NK-92 treated with Interleukin-12 subunit alpha and Interleukin-12 subunit beta, amount 100 ng/mL, for 24 hours (cell line): ENCODE measurements around the gene MPPED2.
"Not testable (repeated sequence)": the region's sequence is repeated elsewhere in the genome, so short reads cannot be mapped to it uniquely, and the experiment has no call there.

Source experiments
- DNase-seq: peaks from one replicate; lab custom pipeline; 2025; lab: John Stamatoyannopoulos, UW

Gene MPPED2

GRCh38 chr11:30578406-30578805 lies 7.7 kb downstream of the MPPED2 start:
- DNase-seq: no peak

GRCh38 chr11:30573951-30574350 lies 12.2 kb downstream of the MPPED2 start:
- no peak for DNase-seq

- DNase-seq: no peak
Measured at GRCh38 chr11:30568931-30569330, 17.2 kb downstream of the MPPED2 start.

DNA sequence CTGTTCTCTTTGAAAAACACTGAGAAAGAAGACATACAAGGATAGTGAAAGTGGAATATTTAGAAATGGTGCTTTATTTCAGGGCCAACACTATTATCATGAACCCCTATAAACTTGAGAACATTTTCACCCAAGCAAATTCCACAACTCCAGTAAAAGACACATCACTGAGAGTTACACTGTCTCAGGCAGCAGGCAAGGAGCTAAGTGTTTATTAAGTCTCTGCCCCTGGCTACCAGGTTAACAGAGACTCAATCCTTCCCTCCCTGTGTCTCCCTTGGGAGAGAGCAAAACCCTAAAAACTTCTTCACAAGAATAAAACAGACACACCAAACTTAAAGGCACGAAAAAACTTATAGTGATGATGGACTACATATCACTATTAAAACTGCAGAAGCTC lies 18.5 kb downstream of the MPPED2 start:
- no peak for DNase-seq

GRCh38 chr11:30567120-30567519 lies 19.0 kb downstream of the MPPED2 start:
- no peak for DNase-seq

- DNase-seq: no peak
Measured at GRCh38 chr11:30566482-30566881, 19.7 kb downstream of the MPPED2 start.

GRCh38 chr11:30565027-30565426 lies 21.1 kb downstream of the MPPED2 start:
- no peak for DNase-seq

GRCh38 chr11:30561691-30562415 lies 24.3 kb downstream of the MPPED2 start:
- no peak for DNase-seq

- DNase-seq: no peak
Measured at GRCh38 chr11:30560206-30561106, 25.7 kb downstream of the MPPED2 start.

DNA sequence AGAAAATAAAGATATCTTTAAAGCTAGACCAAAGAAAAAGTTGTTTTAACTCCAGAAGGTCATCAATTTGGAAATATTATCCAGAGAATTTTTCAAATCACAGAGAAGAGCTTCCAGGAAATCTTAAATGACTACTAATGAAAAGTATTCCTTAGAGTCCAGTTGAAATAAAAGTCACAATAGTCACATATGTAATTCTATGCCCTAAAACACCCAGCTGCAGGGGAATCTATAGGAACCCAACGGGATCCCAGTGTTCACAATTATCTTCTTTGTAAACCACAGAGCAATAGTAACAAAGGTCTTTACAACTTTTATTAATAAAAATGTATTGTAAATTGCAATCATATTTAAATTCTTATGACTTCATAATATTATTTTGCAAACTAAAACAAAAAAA lies 27.1 kb downstream of the MPPED2 start:
- DNase-seq: no peak

GRCh38 chr11:30554587-30554986 lies 31.6 kb downstream of the MPPED2 start:
- DNase-seq: not testable (repeated sequence)

DNA sequence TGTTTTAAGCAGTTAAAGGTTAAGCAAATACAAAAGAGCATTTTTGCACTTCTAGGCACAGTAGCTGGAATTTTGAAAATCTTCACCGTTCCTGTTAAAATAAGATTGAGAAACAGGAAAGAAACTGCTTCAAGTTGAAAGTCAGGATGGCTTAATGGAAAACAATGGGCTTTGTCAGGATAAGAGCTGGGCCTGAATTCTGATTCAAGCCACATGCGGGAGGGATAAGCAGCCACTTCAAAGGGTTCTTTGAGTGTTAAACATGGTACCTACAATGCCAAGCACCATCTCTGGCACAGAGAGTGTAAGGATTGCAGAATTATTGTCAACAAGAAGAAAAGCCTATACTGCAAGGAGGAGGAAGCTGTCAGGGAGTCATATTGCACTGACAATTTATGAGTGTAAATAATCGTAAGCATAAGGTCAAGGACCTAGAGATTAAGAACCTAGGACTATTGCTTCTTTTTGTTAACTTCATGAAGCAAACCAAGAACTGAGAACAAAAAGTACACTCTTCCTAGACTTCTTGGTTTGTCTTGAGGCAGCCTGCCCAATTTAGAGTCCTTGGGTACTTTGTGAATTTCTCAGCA lies 32.5 kb downstream of the MPPED2 start:
- no peak for DNase-seq

- DNase-seq: no peak
Measured at GRCh38 chr11:30552839-30553238, 33.3 kb downstream of the MPPED2 start.

DNA sequence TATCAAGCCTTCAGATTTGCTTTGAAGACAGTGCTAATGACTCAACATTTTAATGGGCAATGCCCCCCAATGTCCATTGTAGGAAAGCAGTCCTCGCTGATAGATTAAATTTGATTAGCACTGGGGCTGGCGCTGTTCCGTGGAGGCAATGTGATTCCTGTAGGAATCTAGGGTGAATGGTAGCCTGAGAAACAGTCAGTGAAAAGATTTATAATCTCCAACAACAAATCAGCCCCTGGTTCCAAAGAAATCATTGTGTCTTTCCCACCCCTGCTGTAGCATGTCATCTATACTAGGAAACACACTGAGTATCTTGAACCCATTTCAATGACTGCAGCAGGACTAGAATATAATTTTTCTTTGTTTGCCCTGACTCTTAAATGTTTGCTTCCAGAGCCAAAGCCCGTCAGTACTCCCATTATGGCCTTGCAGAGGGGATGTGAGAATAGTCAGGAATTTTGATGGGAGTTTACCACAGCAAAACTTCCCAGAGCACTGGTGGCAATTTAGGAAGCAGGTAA lies 36.1 kb downstream of the MPPED2 start:
- DNase-seq: no peak

DNA sequence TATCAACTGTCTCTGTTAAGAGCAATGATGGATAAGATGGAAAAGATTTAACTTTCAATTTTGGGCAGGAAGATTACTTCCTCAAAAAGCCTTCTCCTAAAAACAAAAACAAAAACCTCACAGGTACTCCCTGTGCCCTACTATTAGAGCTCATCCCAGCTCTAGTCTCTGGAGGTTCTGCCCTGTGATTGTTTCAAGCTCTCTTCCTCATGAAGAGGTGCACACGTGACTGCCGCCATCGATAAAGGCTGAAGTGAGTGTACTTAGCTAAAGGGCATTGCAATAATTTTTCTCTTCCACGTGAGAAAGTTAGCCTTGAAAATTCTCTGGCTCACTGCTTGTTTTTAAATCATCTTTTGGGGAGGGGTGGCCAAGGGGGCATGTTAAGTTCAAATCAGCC lies 36.6 kb downstream of the MPPED2 start:
- no peak for DNase-seq

DNA sequence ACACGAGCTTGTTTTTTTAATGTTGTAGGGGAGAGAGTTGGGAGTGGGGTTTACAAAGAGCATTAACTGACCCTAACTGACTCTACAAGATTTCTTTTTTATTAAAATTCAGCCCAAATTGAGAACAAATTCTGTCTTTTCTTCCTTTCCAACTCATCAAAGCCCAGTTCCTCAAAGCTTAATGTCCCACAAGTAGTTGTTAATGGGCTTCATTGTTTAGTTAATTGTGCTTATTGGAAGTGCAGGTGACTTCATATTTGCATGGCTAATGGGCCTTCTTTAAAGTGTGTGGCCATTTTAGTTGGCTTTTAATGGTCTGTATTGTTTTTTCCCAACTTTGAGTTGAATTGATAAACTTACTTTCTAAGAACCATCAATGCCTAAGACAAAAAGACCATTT lies 39.8 kb downstream of the MPPED2 start:
- no peak for DNase-seq

GRCh38 chr11:30545507-30545906 lies 40.6 kb downstream of the MPPED2 start:
- no peak for DNase-seq

DNA sequence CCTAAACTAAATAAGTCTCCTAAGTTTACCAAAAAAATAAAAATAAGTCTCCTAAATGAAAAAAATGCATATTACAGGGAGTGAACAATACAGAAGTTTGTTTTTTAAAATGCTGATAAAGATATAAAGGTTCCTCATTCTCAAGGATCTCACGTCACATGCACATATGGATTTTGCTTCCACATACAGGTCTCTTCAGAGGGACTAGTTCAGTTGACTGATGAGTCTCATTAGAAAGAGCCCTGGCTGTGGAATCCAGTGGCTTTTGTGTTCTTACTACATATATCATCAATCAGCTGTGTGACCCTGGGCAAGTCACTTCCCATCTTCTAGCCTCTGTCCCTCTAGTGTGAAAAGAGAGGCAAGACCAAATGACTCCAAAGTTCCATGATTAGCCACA lies 43.1 kb downstream of the MPPED2 start:
- DNase-seq: no peak

DNA sequence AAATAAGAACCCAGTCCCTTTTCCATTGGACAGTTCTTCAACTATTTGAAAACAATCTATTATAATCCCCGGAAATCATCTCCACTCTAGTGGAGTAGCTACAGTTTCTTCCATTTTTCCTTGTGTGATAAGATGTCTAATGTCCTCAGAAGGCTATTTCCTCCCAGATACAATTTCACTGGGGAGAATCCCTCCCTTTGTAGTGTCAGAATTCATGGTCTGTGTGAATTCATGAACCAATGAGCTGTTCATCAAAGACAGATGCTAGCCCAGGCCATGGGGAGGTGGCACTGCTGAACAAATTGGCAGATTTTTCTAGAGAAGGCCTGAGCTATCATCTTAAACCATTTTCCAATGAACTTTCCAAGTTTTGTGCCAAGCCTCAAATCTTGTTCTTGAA lies 45.4 kb downstream of the MPPED2 start:
- no peak for DNase-seq

DNA sequence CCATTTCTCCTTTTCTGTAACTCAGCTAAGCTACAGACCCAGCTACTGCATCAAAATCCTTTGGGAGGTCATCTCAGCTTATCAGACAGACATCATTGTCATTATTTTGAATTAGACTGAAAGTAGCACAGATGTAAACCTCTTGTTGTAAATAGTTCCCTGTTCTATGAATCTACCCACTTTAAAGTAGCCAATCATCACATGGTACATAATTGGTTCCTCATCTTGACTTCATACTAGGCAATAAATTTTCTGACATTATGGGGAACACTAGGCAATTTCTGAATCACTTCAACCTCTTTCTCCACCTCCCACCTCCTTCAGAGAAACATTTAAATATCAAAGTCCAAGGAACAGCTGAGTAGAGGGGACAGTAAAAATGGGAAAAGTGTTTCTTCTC lies 47.9 kb downstream of the MPPED2 start:
- DNase-seq: no peak

- DNase-seq: no peak
Measured at GRCh38 chr11:30535818-30536217, 50.3 kb downstream of the MPPED2 start.

- DNase-seq: no peak
Measured at GRCh38 chr11:30533445-30533947, 52.7 kb downstream of the MPPED2 start.

- DNase-seq: no peak
Measured at GRCh38 chr11:30527566-30527965, 58.6 kb downstream of the MPPED2 start.
